Kidney epithelial cell (primary cell): ENCODE data around the gene TFDP2. TPM values are rescaled to one million over a fixed set of nuclear protein-coding genes. Genes with fewer than 3 reads are reported as not detected.
"Not testable (repeated sequence)": the region's sequence is repeated elsewhere in the genome, so short reads cannot be mapped to it uniquely, and the experiment has no call there.

ENCODE experiments used
- DNase-seq: peaks from one replicate; pipeline ENCODE4 v3.0.0-alpha.2; 2010; ENCODE audit warnings: low read depth
- H3K27me3 ChIP-seq: 2 replicates; pipeline ENCODE4 v1.6.0; 2011; ENCODE audit warnings: low read length; ENCODE audit not compliant: control insufficient read depth, insufficient read depth
- H3K36me3 ChIP-seq: 2 replicates; pipeline ENCODE4 v1.5.1; 2011; ENCODE audit warnings: low read length; ENCODE audit not compliant: control insufficient read depth, insufficient read depth
- H3K4me3 ChIP-seq: 2 replicates; pipeline ENCODE4 v1.5.1; 2011; ENCODE audit warnings: low read depth, mild to moderate bottlenecking, control low read depth, low read length
- total RNA-seq: library from RNA; depleted of rRNA; stranded (reverse); fragments of >200 nt; gene quantifications from 2 replicates; pipeline ENCODE4 v1.2.3, GENCODE V29; 2015
- TF ChIP-seq, protein P1 (sequence below): IDR thresholded peaks from 2 replicates; pipeline ENCODE4 v1.5.1; 2011; ENCODE audit warnings: mild to moderate bottlenecking, moderate library complexity, low read length, control low read depth, inconsistent platforms; ENCODE audit not compliant: insufficient read depth, poor library complexity, severe bottlenecking

The TFDP2 gene
- total RNA-seq, 1 donor from 2014 or later: 48.0 TPM

DNA sequence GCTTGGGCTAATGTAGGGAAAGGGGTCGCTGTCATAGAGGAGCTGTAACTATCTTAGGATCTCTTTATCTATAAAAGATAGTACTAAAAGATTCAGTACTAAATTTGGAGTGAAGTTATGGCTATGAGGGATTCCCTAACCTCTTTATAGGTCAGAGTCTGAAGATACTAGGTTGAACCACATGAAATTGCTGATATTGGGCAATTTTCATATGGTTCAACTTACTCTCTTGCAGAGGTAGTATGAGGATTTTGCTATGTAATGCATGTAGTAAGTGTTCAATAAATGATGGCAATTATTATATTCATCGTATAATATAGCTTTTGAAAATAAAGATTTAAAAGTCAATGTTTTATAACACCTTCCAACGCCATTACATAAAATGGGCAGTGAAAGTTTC, 1.9 kb upstream of the TFDP2 start:
- DNase-seq: no peak
- Histone ChIP-seq H3K36me3 (no peaks in the 10 kb centered on the region), H3K27me3 (no peaks in the 10 kb centered on the region), H3K4me3 (no peak overlapping the region)
- TF ChIP-seq, protein P1, sequence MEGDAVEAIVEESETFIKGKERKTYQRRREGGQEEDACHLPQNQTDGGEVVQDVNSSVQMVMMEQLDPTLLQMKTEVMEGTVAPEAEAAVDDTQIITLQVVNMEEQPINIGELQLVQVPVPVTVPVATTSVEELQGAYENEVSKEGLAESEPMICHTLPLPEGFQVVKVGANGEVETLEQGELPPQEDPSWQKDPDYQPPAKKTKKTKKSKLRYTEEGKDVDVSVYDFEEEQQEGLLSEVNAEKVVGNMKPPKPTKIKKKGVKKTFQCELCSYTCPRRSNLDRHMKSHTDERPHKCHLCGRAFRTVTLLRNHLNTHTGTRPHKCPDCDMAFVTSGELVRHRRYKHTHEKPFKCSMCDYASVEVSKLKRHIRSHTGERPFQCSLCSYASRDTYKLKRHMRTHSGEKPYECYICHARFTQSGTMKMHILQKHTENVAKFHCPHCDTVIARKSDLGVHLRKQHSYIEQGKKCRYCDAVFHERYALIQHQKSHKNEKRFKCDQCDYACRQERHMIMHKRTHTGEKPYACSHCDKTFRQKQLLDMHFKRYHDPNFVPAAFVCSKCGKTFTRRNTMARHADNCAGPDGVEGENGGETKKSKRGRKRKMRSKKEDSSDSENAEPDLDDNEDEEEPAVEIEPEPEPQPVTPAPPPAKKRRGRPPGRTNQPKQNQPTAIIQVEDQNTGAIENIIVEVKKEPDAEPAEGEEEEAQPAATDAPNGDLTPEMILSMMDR: no peak

DNA sequence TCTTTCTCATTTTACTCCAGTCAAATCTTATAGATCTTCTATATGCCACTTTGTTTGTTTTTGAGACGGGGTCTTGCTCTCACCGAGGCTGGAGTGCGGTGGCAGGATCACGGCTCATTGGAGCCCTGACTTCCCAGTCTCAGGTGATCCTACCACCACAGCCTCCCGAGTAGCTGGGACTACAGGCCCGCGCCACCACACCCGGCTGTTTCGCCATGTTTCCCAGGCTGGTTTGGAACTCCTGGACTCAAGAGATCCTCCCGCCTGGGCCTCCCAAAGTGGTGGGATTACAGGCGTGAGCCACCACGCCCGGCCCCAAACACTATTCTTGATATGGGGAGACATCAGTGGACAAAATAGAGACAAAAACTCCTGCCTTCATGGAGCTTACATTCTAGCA, 927 bp upstream of the TFDP2 start:
- TF ChIP-seq, protein P1: no peak
- no peak overlapping the region for H3K4me3 ChIP-seq
- H3K27me3 ChIP-seq: no peaks in the 10 kb centered on the region
- H3K36me3 ChIP-seq: no peaks in the 10 kb centered on the region
- DNase-seq: no peak

DNA sequence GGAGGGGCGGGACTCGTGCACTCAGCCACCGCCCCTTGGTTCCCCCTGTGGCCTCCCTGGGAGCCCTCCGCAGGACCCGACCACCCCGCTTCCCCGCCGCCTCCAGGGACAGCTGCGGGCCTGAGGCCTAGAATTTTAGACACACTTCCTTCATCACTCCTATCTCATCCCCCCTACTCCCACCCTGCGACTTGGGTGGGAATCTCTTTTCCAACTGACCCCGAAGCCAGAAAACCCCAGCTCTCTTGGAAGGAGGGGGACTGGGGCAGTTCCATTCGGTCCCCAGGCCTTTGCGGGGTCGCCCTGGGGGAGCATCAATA, 289 bp upstream of the TFDP2 start:
- no peaks in the 10 kb centered on the region for H3K27me3 ChIP-seq
- peak overlapping the region; percentile 80 for H3K4me3 ChIP-seq
- H3K36me3 ChIP-seq: no peaks in the 10 kb centered on the region
- no peak for DNase-seq
- TF ChIP-seq, protein P1: no peak

DNA sequence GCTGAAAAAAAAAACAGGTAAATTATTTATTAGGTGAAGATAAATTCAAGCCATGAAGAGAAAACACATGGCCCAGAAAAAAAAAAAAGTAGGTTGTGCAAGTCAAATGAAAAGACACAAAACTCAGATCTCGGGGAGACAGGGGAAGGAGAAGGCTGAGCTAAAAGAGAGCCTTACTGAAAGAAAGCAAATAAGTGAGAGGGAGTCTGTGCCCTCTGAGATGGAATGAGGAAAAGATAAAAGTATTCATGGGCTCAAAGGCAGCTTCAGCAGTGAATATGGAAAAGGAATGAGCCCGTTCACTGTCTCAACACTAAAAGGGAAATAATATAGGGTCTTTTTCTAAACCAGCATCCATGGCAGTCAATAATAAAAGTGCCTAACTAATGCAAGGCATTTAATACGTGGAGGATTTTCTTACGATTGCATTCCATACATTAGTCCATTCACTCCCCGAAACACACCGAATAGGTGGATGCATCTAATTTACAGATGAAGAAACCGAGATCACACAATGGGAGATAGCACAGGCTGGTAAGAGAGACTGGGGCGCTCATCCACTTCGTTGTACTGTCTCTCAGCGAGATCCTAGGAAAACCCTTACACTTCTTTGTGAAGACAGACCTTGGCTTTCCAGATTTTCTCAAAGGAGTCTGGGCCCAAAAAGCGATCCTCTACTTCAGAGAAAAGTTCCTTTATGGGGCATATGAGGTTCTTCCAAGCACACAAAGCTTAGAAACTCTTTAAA, 1.1 kb downstream of the TFDP2 start:
- no peak for DNase-seq
- TF ChIP-seq, protein P1: no peak
- Histone ChIP-seq H3K36me3 (no peaks in the 10 kb centered on the region), H3K4me3 (peak overlapping the region; percentile 80), H3K27me3 (no peaks in the 10 kb centered on the region)

DNA sequence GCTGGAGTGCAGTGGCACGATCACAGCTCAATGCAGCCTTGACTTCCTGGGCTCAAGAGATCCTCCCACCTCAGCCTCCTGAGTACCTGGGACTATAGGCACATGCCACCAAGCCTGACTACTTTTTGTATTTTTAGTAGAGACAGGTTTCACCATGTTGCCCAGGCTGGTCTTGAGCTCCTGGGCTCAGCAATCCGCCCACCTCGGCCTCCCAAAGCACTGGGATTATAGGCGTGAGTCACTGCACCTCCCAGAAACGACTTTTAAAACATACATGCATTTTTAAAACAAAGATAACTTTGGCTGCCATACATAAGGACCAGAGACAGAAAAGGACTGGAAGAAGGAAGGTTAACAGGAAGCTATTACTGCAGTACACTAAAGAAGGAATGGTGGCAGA, 4.8 kb downstream of the TFDP2 start:
- H3K4me3 ChIP-seq, H3K27me3 ChIP-seq, H3K36me3 ChIP-seq, DNase-seq: not testable (repeated sequence)

DNA sequence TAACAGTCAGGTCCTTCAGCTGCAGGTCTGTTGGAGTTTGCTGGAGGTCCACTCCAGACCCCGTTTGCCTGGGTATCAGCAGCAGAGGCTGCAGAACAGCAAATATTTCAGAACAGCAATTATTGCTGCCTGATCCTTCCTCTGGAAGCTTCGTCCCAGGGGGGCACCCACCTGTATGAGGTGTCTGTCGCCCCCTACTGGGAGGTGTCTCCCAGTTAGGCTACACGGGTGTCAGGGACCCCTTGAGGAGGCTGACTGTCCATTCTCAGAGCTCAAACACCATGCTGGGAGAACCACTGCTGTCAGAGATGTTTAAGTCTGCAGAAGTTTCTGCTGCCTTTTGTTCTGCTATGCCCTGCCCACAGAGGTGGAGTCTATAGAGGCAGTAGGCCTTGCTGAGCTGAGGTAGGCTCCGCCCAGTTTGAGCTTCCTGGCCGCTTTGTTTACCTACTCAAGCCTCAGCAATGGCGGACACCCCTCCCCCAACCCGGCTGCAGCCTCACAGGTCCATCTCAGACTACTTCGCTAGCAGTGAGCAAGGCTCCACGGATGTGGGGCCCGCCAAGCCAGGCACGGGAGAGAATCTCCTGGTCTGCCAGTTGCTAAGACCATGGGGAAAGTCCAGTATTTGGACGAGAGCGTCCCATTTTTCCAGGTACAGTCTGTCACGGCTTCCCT, 8.6 kb downstream of the TFDP2 start:
- H3K36me3 ChIP-seq, H3K4me3 ChIP-seq, H3K27me3 ChIP-seq, DNase-seq: not testable (repeated sequence)

DNA sequence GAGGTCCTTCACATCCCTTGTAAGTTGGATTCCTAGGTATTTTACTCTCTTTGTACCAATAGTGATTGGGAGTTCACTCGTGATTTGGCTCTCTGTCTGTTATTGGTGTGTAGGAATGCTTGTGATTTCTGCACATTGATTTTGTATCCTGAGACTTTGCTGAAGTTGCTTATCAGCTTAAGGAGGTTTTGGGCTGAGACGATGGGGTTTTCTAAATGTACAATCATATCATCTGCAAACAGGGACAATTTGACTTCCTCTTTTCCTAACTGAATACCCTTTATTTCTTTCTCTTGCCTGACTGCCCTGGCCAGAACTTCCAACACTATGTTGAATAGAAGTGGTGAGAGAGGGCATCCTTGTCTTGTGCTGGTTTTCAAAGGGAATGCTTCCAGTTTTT, 12.3 kb downstream of the TFDP2 start:
- not testable (repeated sequence) for DNase-seq, H3K4me3 ChIP-seq, H3K36me3 ChIP-seq, H3K27me3 ChIP-seq
